Thyroid gland (tissue), 4 donors: ENCODE measurements around the gene CBLB. TPM values are rescaled to one million over a fixed set of nuclear protein-coding genes. Genes with fewer than 3 reads are reported as not detected.

Experiments
- DNase-seq, 2 donors: peaks; one replicate each; pipeline ENCODE4 v3.0.0-alpha.2; 2019
- H3K27ac ChIP-seq, 3 donors: fragments of 200-600 bp; sonication (generic); 1 replicate in 2 of 3; 2 replicates in 1 of 3; pipeline ENCODE4 v1.5.1; 2016 to 2019; ENCODE audit warnings: mild to moderate bottlenecking in 1 of 3, moderate library complexity in 1 of 3
- H3K27me3 ChIP-seq: fragments of 200-600 bp; sonication (generic); one replicate; pipeline ENCODE4 v1.5.1; 2019
- H3K36me3 ChIP-seq, 2 donors: fragments of 200-600 bp; sonication (generic); one replicate each; pipeline ENCODE4 v1.5.1; 2016 to 2019
- H3K4me1 ChIP-seq, 2 donors: fragments of 200-600 bp; sonication (generic); one replicate each; pipeline ENCODE4 v1.5.1; 2017 to 2019
- H3K4me3 ChIP-seq, 3 donors: fragments of 200-600 bp; sonication (generic); replicated peaks in 1 of 3; 1 replicate in 2 of 3; 2 replicates in 1 of 3; pipeline ENCODE4 v1.5.1; 2016; ENCODE audit warnings: mild to moderate bottlenecking in 1 of 3
- H3K9me3 ChIP-seq: fragments of 200-600 bp; sonication (generic); one replicate; pipeline ENCODE4 v1.5.1; 2017
- CTCF ChIP-seq, 6 experiments: fragments of 200-600 bp in 3 of 6; fragments of 450-650 bp in 3 of 6; sonication (generic) in 3 of 6; IDR thresholded peaks; one replicate each; pipeline ENCODE4 v1.5.1; 2016 to 2019; ENCODE audit warnings: antibody characterized with exemption in 6 of 6, mild to moderate bottlenecking in 2 of 6, inconsistent platforms in 1 of 6, moderate library complexity in 1 of 6
- POLR2A ChIP-seq, 2 donors: fragments of 450-650 bp; IDR thresholded peaks; one replicate each; pipeline ENCODE4 v1.6.1; 2017; ENCODE audit warnings: antibody characterized with exemption in 2 of 2, mild to moderate bottlenecking in 2 of 2, moderate library complexity in 1 of 2
- whole genome bisulfite sequencing, 2 donors: methylation state at CpG; one replicate each; pipeline ENCODE4 v1.1.5; 2017; 5-methylcytosine and 5-hydroxymethylcytosine counted together
- intact Hi-C: fragments of 100-400 bp; cut with DNase I; formaldehyde crosslinking; loops from one replicate; pipeline ENCODE4 v1.15.1; 2023
- total RNA-seq, 4 donors: library from RNA; depleted of rRNA; stranded (reverse); fragments of >200 nt; gene quantifications; one replicate each; pipeline ENCODE4 v1.2.3, GENCODE V29; 2016

CBLB gene
- total RNA-seq, 4 donors from 2014 or later = 61.8 to 119 (median 83.4) TPM

GRCh38 chr3:105785803-105786202 is 83.0 kb downstream of the CBLB start:
- peaks cover 0 to 19% of the 10 kb centered on the region in 2 donors for H3K4me1 ChIP-seq
- intact Hi-C loops = no loop called here
- no peak overlapping the region for H3K27ac ChIP-seq
- H3K27me3 ChIP-seq = no peaks in the 10 kb centered on the region
- no peak overlapping the region for H3K4me3 ChIP-seq
- TF ChIP-seq CTCF (IDR thresholded peaks at IDR 0.05) (no peak), POLR2A (IDR thresholded peaks at IDR 0.05) (no peak)
- no peaks in the 10 kb centered on the region for H3K36me3 ChIP-seq
- no peaks in the 10 kb centered on the region for H3K9me3 ChIP-seq
- no peak for DNase-seq
- WGBS, 2 donors = 75 to 81% methylated on average over 3 of the region's 3 CpGs

GRCh38 chr3:105783631-105784030 is 85.2 kb downstream of the CBLB start:
- no peaks in the 10 kb centered on the region for H3K27me3 ChIP-seq
- no peak overlapping the region for H3K27ac ChIP-seq
- H3K4me1 ChIP-seq = peaks cover 0 to 13% of the 10 kb centered on the region in 2 donors
- H3K4me3 ChIP-seq = no peak overlapping the region
- intact Hi-C loops = no loop called here
- DNase-seq = no peak
- no peaks in the 10 kb centered on the region for H3K36me3 ChIP-seq
- no peaks in the 10 kb centered on the region for H3K9me3 ChIP-seq
- no peak for TF ChIP-seq CTCF (IDR thresholded peaks at IDR 0.05)
- TF ChIP-seq POLR2A (IDR thresholded peaks at IDR 0.05) = no peak

- DNase-seq = no peak
- Histone ChIP-seq H3K4me1 (peaks cover 0 to 13% of the 10 kb centered on the region in 2 donors), H3K9me3 (no peaks in the 10 kb centered on the region), H3K27me3 (no peaks in the 10 kb centered on the region), H3K36me3 (no peaks in the 10 kb centered on the region), H3K27ac (no peak overlapping the region), H3K4me3 (no peak overlapping the region)
- no peak for TF ChIP-seq CTCF (IDR thresholded peaks at IDR 0.05)
- TF ChIP-seq POLR2A (IDR thresholded peaks at IDR 0.05) = no peak
- intact Hi-C loops = no loop called here
Observed at GRCh38 chr3:105781871-105782270, 86.9 kb downstream of the CBLB start.

GRCh38 chr3:105780107-105780506 is 88.7 kb downstream of the CBLB start:
- no peaks in the 10 kb centered on the region for H3K27me3 ChIP-seq
- intact Hi-C loops = no loop called here
- H3K27ac ChIP-seq = no peak overlapping the region
- no peak overlapping the region for H3K4me3 ChIP-seq
- no peaks in the 10 kb centered on the region for H3K9me3 ChIP-seq
- no peak for DNase-seq
- H3K36me3 ChIP-seq = no peaks in the 10 kb centered on the region
- 89 to 93% methylated on average over 2 of the region's 2 CpGs for WGBS, 2 donors
- H3K4me1 ChIP-seq = peaks cover 0 to 5% of the 10 kb centered on the region in 2 donors
- TF ChIP-seq POLR2A (IDR thresholded peaks at IDR 0.05) (no peak), CTCF (IDR thresholded peaks at IDR 0.05) (no peak)

GRCh38 chr3:105775368-105775767 is 93.4 kb downstream of the CBLB start:
- intact Hi-C loops = no loop called here
- Histone ChIP-seq H3K27ac (no peak overlapping the region), H3K4me1 (no peaks in the 10 kb centered on the region), H3K9me3 (no peaks in the 10 kb centered on the region), H3K36me3 (no peaks in the 10 kb centered on the region), H3K27me3 (no peaks in the 10 kb centered on the region), H3K4me3 (no peak overlapping the region)
- no peak for DNase-seq
- no peak for TF ChIP-seq CTCF (IDR thresholded peaks at IDR 0.05)
- no peak for TF ChIP-seq POLR2A (IDR thresholded peaks at IDR 0.05)
- WGBS, 2 donors = 61 to 62% methylated on average over 3 of the region's 3 CpGs
